GM23338 (cell line): Measurements from ENCODE around the gene TTC38. TPM values are rescaled to one million over a fixed set of nuclear protein-coding genes. Genes with fewer than 3 reads are reported as not detected.

Source experiments
- ATAC-seq: fragments of 200-7000 bp; cut with Tn5 transposase; 3 replicates; pipeline ENCODE4 v1.9.1; 2020
- DNase-seq: peaks from one replicate; pipeline ENCODE4 v3.0.0-alpha.2; 2015; ENCODE audit warnings: low spot score
- H2AFZ ChIP-seq: fragments of 200-600 bp; sonication (generic); 2 replicates; pipeline ENCODE4 v1.8.0; 2016; ENCODE audit warnings: antibody characterized with exemption, mild to moderate bottlenecking, moderate library complexity
- H3F3A ChIP-seq: fragments of 200-600 bp; sonication (generic); replicated peaks from 2 replicates; pipeline ENCODE4 v1.8.0; 2017; ENCODE audit warnings: antibody characterized with exemption, mixed run types, low read depth
- H3K27ac ChIP-seq: fragments of 200-600 bp; sonication (generic); 2 replicates; pipeline ENCODE4 v1.6.1; 2016; ENCODE audit warnings: low read depth
- H3K27me3 ChIP-seq: fragments of 200-600 bp; sonication (generic); 2 replicates; pipeline ENCODE4 v1.8.0; 2016; ENCODE audit warnings: mild to moderate bottlenecking, mixed run types, moderate library complexity; ENCODE audit not compliant: insufficient read depth
- H3K36me3 ChIP-seq: fragments of 200-600 bp; sonication (generic); 2 replicates; pipeline ENCODE4 v1.8.0; 2016; ENCODE audit warnings: mild to moderate bottlenecking; ENCODE audit not compliant: insufficient read depth
- H3K4me1 ChIP-seq: fragments of 200-600 bp; sonication (generic); 2 replicates; pipeline ENCODE4 v1.8.0; 2016; ENCODE audit warnings: mild to moderate bottlenecking, moderate library complexity; ENCODE audit not compliant: insufficient read depth
- H3K4me2 ChIP-seq: fragments of 200-600 bp; sonication (generic); 2 replicates; pipeline ENCODE4 v1.7.1; 2017; ENCODE audit warnings: mixed run types
- H3K4me3 ChIP-seq: fragments of 200-600 bp; sonication (generic); 2 replicates; pipeline ENCODE4 v1.6.1; 2016; ENCODE audit warnings: mixed run types
- H3K79me2 ChIP-seq: fragments of 200-600 bp; sonication (generic); replicated peaks from 2 replicates; pipeline ENCODE4 v1.8.0; 2017; ENCODE audit warnings: mild to moderate bottlenecking; ENCODE audit not compliant: insufficient read depth
- H3K9me2 ChIP-seq: fragments of 200-600 bp; sonication (generic); 2 replicates; pipeline ENCODE4 v1.8.0; 2017; ENCODE audit not compliant: insufficient read depth
- H4K20me1 ChIP-seq: fragments of 200-600 bp; sonication (generic); replicated peaks from 2 replicates; pipeline ENCODE4 v1.8.0; 2017; ENCODE audit warnings: mild to moderate bottlenecking; ENCODE audit not compliant: insufficient read depth
- H3K27ac Mint-ChIP-seq: 2 replicates; pipeline ENCODE4 v1.8.0; 2020; ENCODE audit warnings: inconsistent platforms, mild to moderate bottlenecking, moderate library complexity, mixed read lengths
- H3K27me3 Mint-ChIP-seq: 3 replicates; pipeline ENCODE4 v1.8.0; 2022; ENCODE audit warnings: low read depth, mild to moderate bottlenecking, moderate library complexity, mixed read lengths, inconsistent platforms; ENCODE audit not compliant: insufficient read depth, poor library complexity
- H3K36me3 Mint-ChIP-seq: 3 replicates; pipeline ENCODE4 v1.8.0; 2021; ENCODE audit warnings: low read depth, mild to moderate bottlenecking, inconsistent platforms, moderate library complexity, mixed read lengths
- H3K4me1 Mint-ChIP-seq: 3 replicates; pipeline ENCODE4 v1.8.0; 2020; ENCODE audit warnings: mild to moderate bottlenecking, inconsistent platforms, mixed read lengths
- H3K4me3 Mint-ChIP-seq: 3 replicates; pipeline ENCODE4 v1.8.0; 2021; ENCODE audit warnings: moderate library complexity, mild to moderate bottlenecking, inconsistent platforms, mixed read lengths
- H3K9me3 Mint-ChIP-seq: 3 replicates; pipeline ENCODE4 v1.8.0; 2020; ENCODE audit warnings: moderate library complexity, mild to moderate bottlenecking, inconsistent platforms, mixed read lengths
- CREB1 ChIP-seq: fragments of 250-450 bp; sonication (Bioruptor Pico); IDR thresholded peaks from 2 replicates; pipeline ENCODE4 v1.5.0; 2020; ENCODE audit warnings: low read depth, mild to moderate bottlenecking, moderate library complexity
- CTCF ChIP-seq, 2 experiments: fragments of 200-600 bp in 1 of 2; sonication (generic) in 1 of 2; conservative IDR thresholded peaks; 2 replicates each; pipeline versions ENCODE4 v1.5.1 to v1.6.1; 2016 to 2017; ENCODE audit warnings: antibody characterized with exemption in 2 of 2, low read depth in 2 of 2, mild to moderate bottlenecking in 2 of 2, moderate library complexity in 1 of 2
- ETS1 ChIP-seq: IDR thresholded peaks from 2 replicates; pipeline ENCODE4 v1.6.1; 2016; ENCODE audit warnings: antibody characterized with exemption
- EZH2 ChIP-seq: fragments of 200-600 bp; sonication (generic); IDR thresholded peaks from one replicate; pipeline ENCODE4 v1.8.0; 2017; ENCODE audit warnings: antibody characterized with exemption, mild to moderate bottlenecking, low read depth; ENCODE audit not compliant: unreplicated experiment
- EZH2phosphoT487 ChIP-seq: fragments of 200-600 bp; sonication (generic); IDR thresholded peaks from one replicate; pipeline ENCODE4 v1.8.1; 2018; ENCODE audit warnings: antibody characterized with exemption; ENCODE audit not compliant: unreplicated experiment
- JUNB ChIP-seq: IDR thresholded peaks from one replicate; pipeline ENCODE4 v1.6.1; 2016; ENCODE audit warnings: antibody characterized with exemption; ENCODE audit not compliant: unreplicated experiment
- NANOG ChIP-seq: IDR thresholded peaks from 2 replicates; pipeline ENCODE4 v1.6.1; 2016; ENCODE audit warnings: antibody characterized with exemption, borderline replicate concordance
- POLR2AphosphoS5 ChIP-seq: IDR thresholded peaks from 2 replicates; pipeline ENCODE4 v1.6.1; 2016; ENCODE audit warnings: antibody characterized with exemption, low read depth
- REST ChIP-seq: IDR thresholded peaks from one replicate; pipeline ENCODE4 v1.6.1; 2018; ENCODE audit warnings: antibody characterized with exemption; ENCODE audit not compliant: unreplicated experiment
- STAT1 ChIP-seq: IDR thresholded peaks from one replicate; pipeline ENCODE4 v1.6.1; 2016; ENCODE audit warnings: antibody characterized with exemption; ENCODE audit not compliant: unreplicated experiment
- ZNF114 ChIP-seq: fragments of 250-450 bp; sonication (Bioruptor Pico); IDR thresholded peaks from 2 replicates; pipeline ENCODE4 v1.5.0; 2020; ENCODE audit warnings: mild to moderate bottlenecking, moderate library complexity
- ZNF331 ChIP-seq: fragments of 250-450 bp; sonication (Bioruptor Pico); IDR thresholded peaks from 2 replicates; pipeline ENCODE4 v1.5.0; 2020; ENCODE audit warnings: low read depth, mild to moderate bottlenecking, moderate library complexity
- polyA plus RNA-seq: library from polyadenylated mRNA; unstranded; fragments of >200 nt; fragmentation: Nextera tagmentation; extraction: Ambion mirVana; gene quantifications from 2 replicates; pipeline ENCODE4 v1.2.1, GENCODE V29; 2016
- total RNA-seq: library from RNA; depleted of rRNA; stranded (reverse); fragments of >200 nt; shearing (Covaris generic); gene quantifications from 2 replicates; pipeline ENCODE4 v1.2.3, GENCODE V29; 2014

The TTC38 gene
- total and polyA plus RNA-seq, 2 experiments from 2014 or later: 11.8 to 46.6 TPM

GRCh38 chr22:46240073-46240472, 27.7 kb upstream of the TTC38 start:
- no peak overlapping the region for H3K27ac ChIP-seq
- H3K27me3 Mint-ChIP-seq: peaks cover 9% of the 10 kb centered on the region
- no peaks in the 10 kb centered on the region for H4K20me1 ChIP-seq
- no peaks in the 10 kb centered on the region for H3K36me3 ChIP-seq
- no peaks in the 10 kb centered on the region for H3K9me2 ChIP-seq
- no peaks in the 10 kb centered on the region; the same call in 2 of the 3 replicates for H3K9me3 Mint-ChIP-seq
- DNase-seq (no peak), ATAC-seq (no peak)
- peaks cover 2% of the 10 kb centered on the region; the same call in 2 of the 3 replicates for H3K36me3 Mint-ChIP-seq
- H2AFZ ChIP-seq: no peak overlapping the region
- TF ChIP-seq CTCF (conservative IDR thresholded peaks at IDR 0.05; ENCODE audit: low read depth in 2 of 2) (no peak), ZNF114 (CRISPR knock-in tag) (no peak)
- H3K27me3 ChIP-seq: no peaks in the 10 kb centered on the region
- H3F3A ChIP-seq: no peaks in the 10 kb centered on the region
- no peak overlapping the region for H3K4me3 ChIP-seq
- no peaks in the 10 kb centered on the region for H3K4me1 Mint-ChIP-seq
- H3K27ac Mint-ChIP-seq: no peak overlapping the region
- H3K4me3 Mint-ChIP-seq: no peak overlapping the region
- H3K4me2 ChIP-seq: no peak overlapping the region
- no peaks in the 10 kb centered on the region for H3K4me1 ChIP-seq
- H3K79me2 ChIP-seq: no peaks in the 10 kb centered on the region

- H3K27me3 ChIP-seq: no peaks in the 10 kb centered on the region
- H3K4me3 ChIP-seq: no peak overlapping the region
- H3K27me3 Mint-ChIP-seq: peaks cover 9% of the 10 kb centered on the region
- no peaks in the 10 kb centered on the region for H3K79me2 ChIP-seq
- no peak overlapping the region for H3K27ac Mint-ChIP-seq
- H3K4me1 Mint-ChIP-seq: no peaks in the 10 kb centered on the region
- no peaks in the 10 kb centered on the region for H3F3A ChIP-seq
- H3K27ac ChIP-seq: no peak overlapping the region
- DNase-seq (no peak), ATAC-seq (no peak)
- no peaks in the 10 kb centered on the region for H3K9me2 ChIP-seq
- no peaks in the 10 kb centered on the region for H4K20me1 ChIP-seq
- H3K4me3 Mint-ChIP-seq: no peak overlapping the region
- no peak overlapping the region for H2AFZ ChIP-seq
- H3K36me3 ChIP-seq: no peaks in the 10 kb centered on the region
- no peaks in the 10 kb centered on the region for H3K4me1 ChIP-seq
- H3K4me2 ChIP-seq: no peak overlapping the region
- H3K9me3 Mint-ChIP-seq: no peaks in the 10 kb centered on the region; the same call in 2 of the 3 replicates
- peaks cover 2% of the 10 kb centered on the region; the same call in 2 of the 3 replicates for H3K36me3 Mint-ChIP-seq
- TF ChIP-seq ZNF114 (CRISPR knock-in tag): no peak
- no peak for TF ChIP-seq POLR2AphosphoS5
- no peak for TF ChIP-seq STAT1
- no peak for TF ChIP-seq EZH2phosphoT487
- TF ChIP-seq CTCF (conservative IDR thresholded peaks at IDR 0.05; ENCODE audit: low read depth in 2 of 2): no peak
- TF ChIP-seq ETS1: no peak
- no peak for TF ChIP-seq JUNB
- no peak for TF ChIP-seq NANOG
- no peak for TF ChIP-seq ZNF331 (CRISPR knock-in tag)
- TF ChIP-seq REST: no peak
- no peak for TF ChIP-seq CREB1 (CRISPR knock-in tag)
- no peak for TF ChIP-seq EZH2
Measured at GRCh38 chr22:46240506-46240905, 27.3 kb upstream of the TTC38 start.
